Measurements from ENCODE around the gene SLC14A1.
"Not testable (repeated sequence)": the region's sequence is repeated elsewhere in the genome, so short reads cannot be mapped to it uniquely, and the experiment has no call there.

Gene SLC14A1

GRCh38 chr18:45757005-45757404 lies 33.0 kb downstream of the SLC14A1 start:
- DNase-seq (ENCODE audit: extremely low spot score) = no peak

GRCh38 chr18:45757644-45758043 lies 33.7 kb downstream of the SLC14A1 start:
- DNase-seq (ENCODE audit: extremely low spot score); POLR2A ChIA-PET; CTCF ChIA-PET: not testable (repeated sequence)

More at GRCh38 chr18:45757005-45757404, 33.0 kb downstream of the SLC14A1 start:
- CTCF ChIA-PET = interaction anchor here (0.7 kb wide), 1 partner anchor 12 kb away, joined by 4 read pairs; no protein-coding TSS in a partner anchor
- no peak for TF ChIP-seq CTCF (IDR thresholded peaks at IDR 0.05; ENCODE audit: control extremely low read depth, extremely low read depth, low read depth, missing control alignments)
- POLR2A ChIA-PET = no interaction called here

- no peak for TF ChIP-seq CTCF (IDR thresholded peaks at IDR 0.05; ENCODE audit: control extremely low read depth, extremely low read depth, low read depth, missing control alignments)
- no peak for DNase-seq (ENCODE audit: extremely low spot score)
- CTCF ChIA-PET = interaction anchor here (1.4 kb wide), 2 partner anchors 13 to 15 kb away, joined by 3 to 4 read pairs; no protein-coding TSS in a partner anchor
- POLR2A ChIA-PET = no interaction called here
These were observed 36.6 kb downstream of the SLC14A1 start for GRCh38 chr18:45760462-45761036.

- POLR2A ChIA-PET = no interaction called here
- TF ChIP-seq CTCF (IDR thresholded peaks at IDR 0.05; ENCODE audit: control extremely low read depth, extremely low read depth, low read depth, missing control alignments) = no peak
- no peak for DNase-seq (ENCODE audit: extremely low spot score)
- CTCF ChIA-PET = interaction anchor here (1.0 to 1.4 kb wide), 2 partner anchors 13 to 16 kb away, joined by 3 read pairs; no protein-coding TSS in a partner anchor
These were observed 37.6 kb downstream of the SLC14A1 start for GRCh38 chr18:45761512-45762114.

GRCh38 chr18:45764000-45764686 lies 40.2 kb downstream of the SLC14A1 start:
- ChIA-PET CTCF (interaction anchor here (1.4 kb wide), 1 partner anchor 12 kb away, joined by 3 read pairs; no protein-coding TSS in a partner anchor), POLR2A (interaction anchor here (0.6 kb wide), 1 partner anchor 1048 kb away, joined by 3 read pairs; no protein-coding TSS in a partner anchor)
- no peak for TF ChIP-seq CTCF (IDR thresholded peaks at IDR 0.05; ENCODE audit: control extremely low read depth, extremely low read depth, low read depth, missing control alignments)
- no peak for DNase-seq (ENCODE audit: extremely low spot score)

- ChIA-PET CTCF (interaction anchor here (0.8 kb wide), 1 partner anchor 43 kb away, joined by 3 read pairs; no protein-coding TSS in a partner anchor), POLR2A (no interaction called here)
- no peak for DNase-seq (ENCODE audit: extremely low spot score)
- no peak for TF ChIP-seq CTCF (IDR thresholded peaks at IDR 0.05; ENCODE audit: control extremely low read depth, extremely low read depth, low read depth, missing control alignments)
These were observed 41.8 kb downstream of the SLC14A1 start for GRCh38 chr18:45765796-45766195.
